ENCODE data around the gene WRAP53.

DNA sequence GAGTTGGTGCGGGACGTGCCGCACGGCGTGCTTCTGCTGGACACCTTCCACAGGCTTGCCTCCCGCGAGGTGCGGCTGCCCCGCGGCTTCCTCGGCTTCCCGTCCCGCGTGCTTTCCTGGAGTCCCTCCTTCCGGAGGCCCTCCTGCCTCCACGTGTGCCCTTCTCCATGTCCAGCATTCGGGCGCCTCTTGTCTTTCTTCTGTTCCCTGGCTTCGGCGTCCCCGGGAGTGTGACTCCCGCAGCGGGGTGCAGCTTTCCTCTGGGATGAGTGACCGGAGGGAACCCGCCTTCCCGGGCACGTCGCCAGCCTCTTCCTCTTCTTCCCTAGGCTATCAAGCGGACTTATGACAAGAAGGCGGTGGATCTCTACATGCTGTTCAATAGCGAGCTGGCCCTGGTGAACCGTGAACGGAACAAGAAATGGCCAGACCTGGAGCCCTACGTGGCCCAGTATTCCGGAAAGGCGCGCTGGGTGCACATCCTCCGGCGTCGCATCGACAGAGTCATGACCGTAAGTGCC is 52.3 kb downstream of the WRAP53 start:
- TF ChIP-seq CTCF (IDR thresholded peaks at IDR 0.05; ENCODE audit: low read depth, low read length, missing input control) (no peak), REST (IDR thresholded peaks at IDR 0.05) (no peak), EGR1 (IDR thresholded peaks at IDR 0.05; ENCODE audit: low read depth in 2 of 2) (no peak), JUND (IDR thresholded peaks at IDR 0.05) (no peak), HNF4G (IDR thresholded peaks at IDR 0.05) (no peak), GABPA (IDR thresholded peaks at IDR 0.05 in 1 of 2, conservative IDR thresholded peaks at IDR 0.05 in 1 of 2) (no peak), MAX (IDR thresholded peaks at IDR 0.05) (no peak), YY1 (IDR thresholded peaks at IDR 0.05) (no peak), RAD21 (IDR thresholded peaks at IDR 0.05) (no peak), FOXA1 (IDR thresholded peaks at IDR 0.05) (no peak), NR2F2 (IDR thresholded peaks at IDR 0.05) (no peak), SP1 (IDR thresholded peaks at IDR 0.05) (no peak), ATF3 (IDR thresholded peaks at IDR 0.05) (no peak)
- TF ChIP-seq, protein P1, sequence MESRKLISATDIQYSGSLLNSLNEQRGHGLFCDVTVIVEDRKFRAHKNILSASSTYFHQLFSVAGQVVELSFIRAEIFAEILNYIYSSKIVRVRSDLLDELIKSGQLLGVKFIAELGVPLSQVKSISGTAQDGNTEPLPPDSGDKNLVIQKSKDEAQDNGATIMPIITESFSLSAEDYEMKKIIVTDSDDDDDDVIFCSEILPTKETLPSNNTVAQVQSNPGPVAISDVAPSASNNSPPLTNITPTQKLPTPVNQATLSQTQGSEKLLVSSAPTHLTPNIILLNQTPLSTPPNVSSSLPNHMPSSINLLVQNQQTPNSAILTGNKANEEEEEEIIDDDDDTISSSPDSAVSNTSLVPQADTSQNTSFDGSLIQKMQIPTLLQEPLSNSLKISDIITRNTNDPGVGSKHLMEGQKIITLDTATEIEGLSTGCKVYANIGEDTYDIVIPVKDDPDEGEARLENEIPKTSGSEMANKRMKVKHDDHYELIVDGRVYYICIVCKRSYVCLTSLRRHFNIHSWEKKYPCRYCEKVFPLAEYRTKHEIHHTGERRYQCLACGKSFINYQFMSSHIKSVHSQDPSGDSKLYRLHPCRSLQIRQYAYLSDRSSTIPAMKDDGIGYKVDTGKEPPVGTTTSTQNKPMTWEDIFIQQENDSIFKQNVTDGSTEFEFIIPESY (IDR thresholded peaks at IDR 0.05): no peak

All from liver (tissue), 3 donors.